Glutamatergic neuron (in vitro differentiated cells): ENCODE measurements around the gene WDR54. TPM values are rescaled to one million over a fixed set of nuclear protein-coding genes. Genes with fewer than 3 reads are reported as not detected.

Experiments
- DNase-seq: peaks from one replicate; pipeline ENCODE4 v3.0.0; 2022
- H3K27ac Mint-ChIP-seq: one replicate; pipeline ENCODE4 v1.8.0; 2020; ENCODE audit warnings: mild to moderate bottlenecking, mixed read lengths, inconsistent platforms; ENCODE audit not compliant: unreplicated experiment
- H3K27me3 Mint-ChIP-seq: one replicate; pipeline ENCODE4 v1.8.0; 2020; ENCODE audit warnings: mild to moderate bottlenecking, moderate library complexity, mixed read lengths, inconsistent platforms; ENCODE audit not compliant: unreplicated experiment
- H3K36me3 Mint-ChIP-seq: one replicate; pipeline ENCODE4 v1.8.0; 2020; ENCODE audit warnings: mild to moderate bottlenecking, mixed read lengths, inconsistent platforms; ENCODE audit not compliant: unreplicated experiment
- H3K4me1 Mint-ChIP-seq: one replicate; pipeline ENCODE4 v1.8.0; 2020; ENCODE audit warnings: mild to moderate bottlenecking, low read depth, mixed read lengths, inconsistent platforms; ENCODE audit not compliant: unreplicated experiment
- H3K4me3 Mint-ChIP-seq: one replicate; pipeline ENCODE4 v1.8.0; 2020; ENCODE audit warnings: mild to moderate bottlenecking, mixed read lengths, inconsistent platforms; ENCODE audit not compliant: unreplicated experiment
- H3K9me3 Mint-ChIP-seq: one replicate; pipeline ENCODE4 v1.8.0; 2020; ENCODE audit warnings: mild to moderate bottlenecking, moderate library complexity, mixed read lengths, inconsistent platforms; ENCODE audit not compliant: unreplicated experiment
- CTCF ChIP-seq: fragments of 200-600 bp; sonication (generic); IDR thresholded peaks from one replicate; pipeline ENCODE4 v1.5.0; 2021; ENCODE audit not compliant: partially characterized antibody, unreplicated experiment
- total RNA-seq: library from RNA; stranded (reverse); fragmentation: NEBNext Ultra II Directional; extraction: Animal tissue kit (Norgen Biotek cat#: 25700); gene quantifications from one replicate; pipeline ENCODE4 v1.2.1, GENCODE V29; 2021; ENCODE audit not compliant: unreplicated experiment

The WDR54 gene
- total RNA-seq, 1 donor from 2014 or later, result 29.5 TPM

GRCh38 chr2:74436111-74436805, 14.7 kb downstream of the WDR54 start:
- peaks cover 24% of the 10 kb centered on the region for H3K4me1 Mint-ChIP-seq
- H3K27me3 Mint-ChIP-seq, result peaks cover 11% of the 10 kb centered on the region
- H3K27ac Mint-ChIP-seq, result no peak overlapping the region
- no peak for TF ChIP-seq CTCF
- no peak for DNase-seq
- peaks cover 14% of the 10 kb centered on the region for H3K9me3 Mint-ChIP-seq
- no peaks in the 10 kb centered on the region for H3K36me3 Mint-ChIP-seq
- no peak overlapping the region for H3K4me3 Mint-ChIP-seq

- H3K9me3 Mint-ChIP-seq, result peaks cover 14% of the 10 kb centered on the region
- H3K4me1 Mint-ChIP-seq, result peaks cover 24% of the 10 kb centered on the region
- no peak for DNase-seq
- H3K27me3 Mint-ChIP-seq, result peaks cover 11% of the 10 kb centered on the region
- H3K27ac Mint-ChIP-seq, result no peak overlapping the region
- H3K36me3 Mint-ChIP-seq, result no peaks in the 10 kb centered on the region
- peak overlapping the region; percentile 36 for H3K4me3 Mint-ChIP-seq
- TF ChIP-seq CTCF, result no peak
Measured at GRCh38 chr2:74436848-74437695, 15.5 kb downstream of the WDR54 start.

- peak overlapping the region; percentile 95 for H3K4me3 Mint-ChIP-seq
- peaks cover 16% of the 10 kb centered on the region for H3K9me3 Mint-ChIP-seq
- DNase-seq, result no peak
- H3K4me1 Mint-ChIP-seq, result peaks cover 24% of the 10 kb centered on the region
- no peak for TF ChIP-seq CTCF
- peak overlapping the region; percentile 81 for H3K27ac Mint-ChIP-seq
- no peaks in the 10 kb centered on the region for H3K36me3 Mint-ChIP-seq
- H3K27me3 Mint-ChIP-seq, result peaks cover 13% of the 10 kb centered on the region
Measured at GRCh38 chr2:74438248-74438647, 16.7 kb downstream of the WDR54 start.

- Mint-ChIP-seq H3K9me3 (peaks cover 16% of the 10 kb centered on the region), H3K36me3 (no peaks in the 10 kb centered on the region), H3K4me1 (peaks cover 24% of the 10 kb centered on the region), H3K27ac (peak overlapping the region; percentile 99), H3K4me3 (peak overlapping the region; percentile 95), H3K27me3 (peaks cover 13% of the 10 kb centered on the region)
- DNase-seq, result no peak
- TF ChIP-seq CTCF, result no peak
Measured at GRCh38 chr2:74439373-74439772, 17.8 kb downstream of the WDR54 start.
